Stomach (tissue), 4 donors: ENCODE data around the gene FAM193B.

Source experiments
- CTCF ChIP-seq, 7 experiments: fragments of 450-650 bp in 4 of 7; fragments of 200-600 bp in 3 of 7; sonication (generic) in 3 of 7; IDR thresholded peaks; one replicate each; pipeline ENCODE4 v1.5.1; 2016 to 2019; ENCODE audit warnings: antibody characterized with exemption in 7 of 7, control low read depth in 2 of 7, mild to moderate bottlenecking in 1 of 7
- POLR2A ChIP-seq, 4 donors: fragments of 450-650 bp; IDR thresholded peaks; one replicate each; pipeline ENCODE4 v1.6.1; 2016; ENCODE audit warnings: antibody characterized with exemption in 4 of 4, control low read depth in 2 of 4, mild to moderate bottlenecking in 1 of 4, moderate library complexity in 1 of 4
- POLR2AphosphoS5 ChIP-seq, 3 donors: sonication (generic); formaldehyde crosslinking; IDR thresholded peaks; one replicate each; pipeline ENCODE4 v1.6.1; 2016; ENCODE audit warnings: antibody characterized with exemption in 3 of 3

GRCh38 chr5:177514541-177514940 is 39.8 kb downstream of the FAM193B start:
- TF ChIP-seq CTCF (IDR thresholded peaks at IDR 0.05) (no peak), POLR2A (IDR thresholded peaks at IDR 0.05) (no peak), POLR2AphosphoS5 (IDR thresholded peaks at IDR 0.05) (no peak)
